IMR-90 (cell line): ENCODE results near the gene ARSD. TPM values are rescaled to one million over a fixed set of nuclear protein-coding genes. Genes with fewer than 3 reads are reported as not detected.

ENCODE experiments used
- ATAC-seq: fragments of 200-7000 bp; cut with Tn5 transposase; 2 replicates; pipeline ENCODE4 v1.9.1; 2020; ENCODE audit warnings: low read depth, mild to moderate bottlenecking, moderate library complexity
- BruUV-seq: library from RNA; stranded (reverse); fragments of 400-500 nt; replicated peaks from 2 replicates; lab custom pipeline; 2021; lab: Mats Ljungman, UMichigan
- CTCF ChIA-PET: fragments of 300-600 bp; formaldehyde crosslinking; extraction: SDS; loops from one replicate; lab custom pipeline; 2021; ENCODE audit warnings: antibody characterized with exemption; lab: Yijun Ruan, JAX
- POLR2A ChIA-PET: fragments of 300-600 bp; sonication (Branson Sonifier 250); formaldehyde crosslinking; loops from one replicate; lab custom pipeline; 2022; ENCODE audit warnings: antibody characterized with exemption; ENCODE audit not compliant: unreplicated experiment; lab: Charles Lee
- DNase-seq: peaks from one replicate; pipeline ENCODE4 v3.0.0; 2013
- H2AFZ ChIP-seq: replicated peaks from 2 replicates; pipeline ENCODE3; 2013; ENCODE audit warnings: low read length, mild to moderate bottlenecking; ENCODE audit not compliant: poor library complexity
- H2AK5ac ChIP-seq: 2 replicates; pipeline ENCODE4 v1.6.1; 2013; ENCODE audit warnings: low read depth, low read length, inconsistent platforms
- H2AK9ac ChIP-seq: replicated peaks from 2 replicates; pipeline ENCODE3; 2013; ENCODE audit warnings: mild to moderate bottlenecking, low read depth, low read length, moderate library complexity; ENCODE audit not compliant: poor library complexity
- H2BK120ac ChIP-seq: 2 replicates; pipeline ENCODE4 v1.6.1; 2013; ENCODE audit warnings: low read depth, low read length, inconsistent platforms
- H2BK15ac ChIP-seq: 3 replicates; pipeline ENCODE4 v1.6.1; 2013; ENCODE audit warnings: low read depth, low read length, inconsistent platforms
- H2BK20ac ChIP-seq: 2 replicates; pipeline ENCODE4 v1.6.1; 2013; ENCODE audit warnings: low read depth, mild to moderate bottlenecking, inconsistent platforms, low read length, moderate library complexity
- H2BK5ac ChIP-seq: 2 replicates; pipeline ENCODE4 v1.6.1; 2013; ENCODE audit warnings: mild to moderate bottlenecking, low read depth, low read length, inconsistent platforms; ENCODE audit not compliant: poor library complexity, severe bottlenecking
- H3K14ac ChIP-seq: replicated peaks from 2 replicates; pipeline ENCODE4 v1.6.1; 2013; ENCODE audit warnings: low read depth, low read length, inconsistent platforms
- H3K18ac ChIP-seq: 2 replicates; pipeline ENCODE4 v1.6.1; 2013; ENCODE audit warnings: low read depth, low read length, control low read depth
- H3K23ac ChIP-seq: 2 replicates; pipeline ENCODE4 v1.6.1; 2013; ENCODE audit warnings: low read depth, low read length, inconsistent platforms
- H3K27ac ChIP-seq: 2 replicates; pipeline ENCODE4 v1.5.1; 2013; ENCODE audit warnings: mild to moderate bottlenecking, control low read depth, low read length; ENCODE audit not compliant: insufficient read depth
- H3K27me3 ChIP-seq: 2 replicates; pipeline ENCODE4 v1.6.1; 2013; ENCODE audit warnings: low read length; ENCODE audit not compliant: control insufficient read depth, insufficient read depth
- H3K36me3 ChIP-seq: 2 replicates; pipeline ENCODE4 v1.6.1; 2013; ENCODE audit warnings: low read length, mixed read lengths; ENCODE audit not compliant: control insufficient read depth, insufficient read depth
- H3K4ac ChIP-seq: 2 replicates; pipeline ENCODE4 v1.6.1; 2013; ENCODE audit warnings: low read depth, low read length, inconsistent platforms
- H3K4me1 ChIP-seq: 2 replicates; pipeline ENCODE4 v1.6.1; 2013; ENCODE audit warnings: low read length, mixed read lengths; ENCODE audit not compliant: control insufficient read depth, insufficient read depth
- H3K4me2 ChIP-seq: 2 replicates; pipeline ENCODE4 v1.6.1; 2013; ENCODE audit warnings: low read depth, mild to moderate bottlenecking, control low read depth, low read length, moderate library complexity
- H3K4me3 ChIP-seq: 2 replicates; pipeline ENCODE4 v1.5.1; 2013; ENCODE audit warnings: low read depth, mild to moderate bottlenecking, control low read depth, low read length, moderate library complexity; ENCODE audit not compliant: insufficient read depth
- H3K56ac ChIP-seq: 2 replicates; pipeline ENCODE4 v1.6.1; 2013; ENCODE audit warnings: low read length, inconsistent platforms; ENCODE audit not compliant: insufficient read depth; ENCODE audit errors: extremely low read depth
- H3K79me1 ChIP-seq, 2 experiments: 2 replicates each; pipeline ENCODE4 v1.6.1; 2013; ENCODE audit warnings: low read length in 2 of 2, inconsistent platforms in 1 of 2, low read depth in 1 of 2
- H3K9ac ChIP-seq: 2 replicates; pipeline ENCODE4 v1.6.1; 2013; ENCODE audit warnings: low read depth, low read length, control low read depth
- H3K9me1 ChIP-seq: 2 replicates; pipeline ENCODE4 v1.6.1; 2013; ENCODE audit warnings: low read length, inconsistent platforms; ENCODE audit not compliant: insufficient read depth
- H3K9me3 ChIP-seq: 2 replicates; pipeline ENCODE4 v1.6.1; 2013; ENCODE audit warnings: low read length; ENCODE audit not compliant: control insufficient read depth, insufficient read depth
- H4K20me1 ChIP-seq: 2 replicates; pipeline ENCODE4 v1.6.1; 2013; ENCODE audit warnings: low read length, inconsistent platforms; ENCODE audit not compliant: insufficient read depth
- H4K5ac ChIP-seq: 2 replicates; pipeline ENCODE4 v1.6.1; 2013; ENCODE audit warnings: mild to moderate bottlenecking, low read depth, low read length, control low read depth
- H4K8ac ChIP-seq, 2 experiments: 2 replicates each; pipeline ENCODE4 v1.6.1; 2013; ENCODE audit warnings: low read depth in 2 of 2, low read length in 2 of 2, control low read depth in 1 of 2, inconsistent platforms in 1 of 2
- H4K91ac ChIP-seq: 2 replicates; pipeline ENCODE4 v1.6.1; 2013; ENCODE audit warnings: low read depth, low read length, inconsistent platforms; ENCODE audit not compliant: insufficient read depth
- BHLHE40 ChIP-seq: fragments of 150-350 bp; IDR thresholded peaks from 2 replicates; pipeline ENCODE4 v1.6.1; 2016; ENCODE audit warnings: mild to moderate bottlenecking, low read depth, low read length
- CEBPB ChIP-seq: IDR thresholded peaks from 2 replicates; pipeline ENCODE4 v1.6.1; 2012; ENCODE audit warnings: low read depth, low read length, improper control_type of control experiment
- CHD1 ChIP-seq: IDR thresholded peaks from 2 replicates; pipeline ENCODE4 v1.6.1; 2012; ENCODE audit warnings: low read depth, low read length, improper control_type of control experiment
- CTCF ChIP-seq: conservative IDR thresholded peaks from 2 replicates; pipeline ENCODE4 v1.5.1; 2012; ENCODE audit warnings: mild to moderate bottlenecking, low read depth, low read length, improper control_type of control experiment
- FOS ChIP-seq: fragments of 150-350 bp; IDR thresholded peaks from 2 replicates; pipeline ENCODE4 v1.6.1; 2016; ENCODE audit warnings: low read depth, low read length
- MAFK ChIP-seq: IDR thresholded peaks from 2 replicates; pipeline ENCODE4 v1.6.1; 2012; ENCODE audit warnings: low read depth, low read length, improper control_type of control experiment
- MAZ ChIP-seq: IDR thresholded peaks from 2 replicates; pipeline ENCODE4 v1.6.1; 2012; ENCODE audit warnings: low read depth, mild to moderate bottlenecking, low read length, improper control_type of control experiment, moderate library complexity, borderline replicate concordance
- MXI1 ChIP-seq: IDR thresholded peaks from 2 replicates; pipeline ENCODE4 v1.6.1; 2012; ENCODE audit warnings: low read depth, mild to moderate bottlenecking, low read length, moderate library complexity, borderline replicate concordance
- POLR2A ChIP-seq: IDR thresholded peaks from 2 replicates; pipeline ENCODE4 v1.6.1; 2012; ENCODE audit warnings: mild to moderate bottlenecking, low read depth, low read length
- RAD21 ChIP-seq: IDR thresholded peaks from 2 replicates; pipeline ENCODE4 v1.6.1; 2012; ENCODE audit warnings: low read length, improper control_type of control experiment
- RCOR1 ChIP-seq: IDR thresholded peaks from 2 replicates; pipeline ENCODE4 v1.6.1; 2012; ENCODE audit warnings: mild to moderate bottlenecking, low read length, improper control_type of control experiment; ENCODE audit not compliant: insufficient replicate concordance
- RFX5 ChIP-seq: IDR thresholded peaks from 2 replicates; pipeline ENCODE4 v1.8.0; 2012; ENCODE audit warnings: low read depth, mild to moderate bottlenecking, low read length, moderate library complexity
- SMC3 ChIP-seq: fragments of 150-350 bp; IDR thresholded peaks from 2 replicates; pipeline ENCODE4 v1.6.1; 2016; ENCODE audit warnings: low read depth, mild to moderate bottlenecking, antibody characterized with exemption, low read length, moderate library complexity
- USF2 ChIP-seq: fragments of 150-350 bp; IDR thresholded peaks from 2 replicates; pipeline ENCODE4 v1.6.1; 2017; ENCODE audit warnings: mild to moderate bottlenecking, antibody characterized with exemption, low read length, low read depth
- WGBS, 2 experiments: methylation state at CpG; one replicate each; pipeline versions ENCODE4 v1.1.5 to v1.1.7; 2013; ENCODE audit warnings: missing lambda C conversion rate in 2 of 2; ENCODE audit not compliant: insufficient read length in 1 of 2; ENCODE audit errors: extremely low coverage in 2 of 2; 5-methylcytosine and 5-hydroxymethylcytosine counted together
- dilution Hi-C: fragments of 300-500 bp; cut with HindIII; formaldehyde crosslinking; loops from one replicate; pipeline ENCODE4 v1.14.3; 2018; ENCODE audit warnings: low sequenced_read_pairs; ENCODE audit not compliant: unreplicated experiment
- in situ Hi-C: fragments of 300-500 bp; cut with MboI; formaldehyde crosslinking; loops from 3 replicates; pipeline ENCODE4 v1.14.3; 2019; ENCODE audit warnings: low sequenced_read_pairs, inconsistent platforms, mixed read lengths
- intact Hi-C: fragments of 100-400 bp; cut with micrococcal nuclease; formaldehyde crosslinking; loops from 2 replicates; pipeline ENCODE4 v1.10.0; 2022
- polyA plus RNA-seq, 3 experiments: library from polyadenylated mRNA; depleted of rRNA; stranded (reverse); fragments of >200 nt; gene quantifications; 2 replicates each; pipeline ENCODE4 v1.2.3, GENCODE V29; 2012; ENCODE audit warnings: low replicate concordance in 1 of 3
- total RNA-seq: library from RNA; depleted of rRNA; stranded (reverse); fragments of >200 nt; gene quantifications from 2 replicates; pipeline ENCODE4 v1.2.3, GENCODE V29; 2012
- TF ChIP-seq, protein P1 (sequence below): fragments of 150-350 bp; IDR thresholded peaks from 2 replicates; pipeline ENCODE4 v1.6.1; 2016; ENCODE audit warnings: low read depth, mild to moderate bottlenecking, low read length, moderate library complexity, borderline replicate concordance

Gene ARSD
- total and polyA plus RNA-seq, 2 of the 4 experiments (the other 2 are of a cell fraction) = 5.1 to 6.3 TPM

DNA sequence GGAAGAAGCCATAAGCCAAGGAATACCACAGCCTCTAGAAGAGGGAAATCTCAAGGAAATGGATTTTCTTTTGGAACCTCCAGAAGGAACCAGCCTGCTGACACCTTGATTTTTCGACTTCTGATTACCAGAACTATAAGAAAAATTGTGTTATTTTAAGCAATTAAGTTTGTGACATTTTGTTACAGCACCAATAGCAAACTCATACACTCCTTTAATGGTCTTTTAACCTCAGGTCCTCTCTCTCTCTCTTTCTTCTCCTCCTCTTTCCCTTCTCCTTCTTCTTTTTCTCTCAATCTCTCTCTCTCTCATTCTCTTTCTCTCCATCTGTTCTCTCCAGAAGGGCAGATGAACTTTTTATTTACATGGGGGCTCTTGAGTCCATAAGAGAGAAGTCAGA lies 26.3 kb downstream of the ARSD start:
- H2BK120ac ChIP-seq = no peak overlapping the region
- H2BK15ac ChIP-seq = no peak overlapping the region

More for the DNA sequence above, 26.3 kb downstream of the ARSD start:
- Histone ChIP-seq H2AFZ (no peak overlapping the region), H2BK5ac (no peak overlapping the region), H3K4me3 (no peak overlapping the region), H3K27ac (no peak overlapping the region), H3K56ac (no peak overlapping the region), H3K18ac (no peak overlapping the region), H3K4me1 (peaks cover 2% of the 10 kb centered on the region; the same call in 1 of the 2 replicates), H4K20me1 (no peaks in the 10 kb centered on the region), H4K91ac (no peak overlapping the region), H3K14ac (no peak overlapping the region), H3K4ac (no peak overlapping the region), H3K23ac (no peak overlapping the region), H3K9me3 (peaks cover 16% of the 10 kb centered on the region), H3K79me1 (no peaks in the 10 kb centered on the region), H3K9ac (no peak overlapping the region), H2AK5ac (no peak overlapping the region), H4K8ac (no peak overlapping the region), H2AK9ac (no peak overlapping the region), H3K27me3 (no peaks in the 10 kb centered on the region), H3K36me3 (peaks cover 4% of the 10 kb centered on the region; the same call in 1 of the 2 replicates), H2BK20ac (no peak overlapping the region), H3K4me2 (no peak overlapping the region), H3K9me1 (no peaks in the 10 kb centered on the region), H4K5ac (no peak overlapping the region)
- CTCF ChIA-PET = no interaction called here
- intact Hi-C loops = no loop called here
- POLR2A ChIA-PET = no interaction called here
- in situ Hi-C loops = no loop called here
- ATAC-seq = no peak
- no peak for TF ChIP-seq RFX5
- no peak for TF ChIP-seq CEBPB
- no peak for TF ChIP-seq BHLHE40
- TF ChIP-seq MXI1 = no peak
- TF ChIP-seq RCOR1 = no peak
- TF ChIP-seq CTCF = no peak
- no peak for TF ChIP-seq MAFK
- no peak for TF ChIP-seq POLR2A
- no peak for TF ChIP-seq RAD21
- TF ChIP-seq USF2 = no peak
- no peak for TF ChIP-seq CHD1
- TF ChIP-seq MAZ = no peak
- TF ChIP-seq, protein P1, sequence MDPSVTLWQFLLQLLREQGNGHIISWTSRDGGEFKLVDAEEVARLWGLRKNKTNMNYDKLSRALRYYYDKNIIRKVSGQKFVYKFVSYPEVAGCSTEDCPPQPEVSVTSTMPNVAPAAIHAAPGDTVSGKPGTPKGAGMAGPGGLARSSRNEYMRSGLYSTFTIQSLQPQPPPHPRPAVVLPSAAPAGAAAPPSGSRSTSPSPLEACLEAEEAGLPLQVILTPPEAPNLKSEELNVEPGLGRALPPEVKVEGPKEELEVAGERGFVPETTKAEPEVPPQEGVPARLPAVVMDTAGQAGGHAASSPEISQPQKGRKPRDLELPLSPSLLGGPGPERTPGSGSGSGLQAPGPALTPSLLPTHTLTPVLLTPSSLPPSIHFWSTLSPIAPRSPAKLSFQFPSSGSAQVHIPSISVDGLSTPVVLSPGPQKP = no peak
- TF ChIP-seq SMC3 = no peak
- no peak for TF ChIP-seq FOS
- no peak for DNase-seq
- no CpG with 5 or more reads among the region's 1 CpG for WGBS, 2 experiments
- dilution Hi-C loops = no loop called here
- no TSS peak for BruUV-seq
